GM18508 (cell line): ENCODE data around the gene NAA30.
"Not testable (repeated sequence)": the region's sequence is repeated elsewhere in the genome, so short reads cannot be mapped to it uniquely, and the experiment has no call there.

Experiments
- ATAC-seq: cut with Tn5 transposase; IDR thresholded peaks from one replicate; pipeline ENCODE4 v1.9.1; 2021; ENCODE audit warnings: moderate number of reproducible peaks; ENCODE audit not compliant: insufficient read depth, unreplicated experiment

Gene NAA30

DNA sequence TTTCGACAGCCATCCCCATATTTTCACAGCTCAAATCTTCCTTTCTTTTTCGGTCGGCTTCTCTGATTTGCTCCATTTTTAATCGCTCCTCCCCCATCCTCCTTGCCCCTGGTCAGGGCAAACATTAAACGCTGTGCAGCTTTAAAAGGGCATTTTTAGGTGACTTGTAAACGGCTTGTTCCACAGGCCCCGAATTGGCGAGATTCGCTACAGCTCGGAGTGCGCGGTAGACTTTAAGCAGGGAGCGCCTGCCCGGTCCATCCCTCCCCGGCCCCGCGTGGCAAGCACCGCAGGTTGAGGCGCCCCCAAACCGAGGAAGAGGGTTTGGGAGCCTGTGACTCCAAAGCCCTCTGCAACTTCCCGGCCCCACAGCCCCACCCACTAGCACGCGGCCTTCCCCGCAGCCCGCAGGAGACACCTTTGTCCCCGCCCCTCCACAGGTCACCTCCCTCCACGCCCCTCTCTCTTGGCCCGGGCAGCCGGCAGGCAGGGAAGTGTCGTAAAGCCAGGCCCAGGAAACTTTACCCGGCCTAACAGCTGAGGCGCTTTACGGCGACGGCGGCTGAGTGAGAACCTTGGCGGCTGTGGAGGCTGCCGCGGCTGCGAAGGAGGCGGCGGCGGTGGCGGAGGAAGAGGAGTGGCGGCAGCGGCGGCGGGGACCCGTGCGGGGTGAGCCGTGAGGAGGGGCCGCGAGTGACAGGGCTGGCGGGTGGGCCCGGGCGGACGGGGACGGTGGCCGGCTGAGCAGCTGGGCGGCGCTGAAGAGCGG lies at the start of gene NAA30:
TSS of gene NAA30 (plus strand) at position 550 of the 769 bp plus-strand sequence. CDS start 372 bp downstream, outside the sequence.
- ATAC-seq: peak; percentile 47

DNA sequence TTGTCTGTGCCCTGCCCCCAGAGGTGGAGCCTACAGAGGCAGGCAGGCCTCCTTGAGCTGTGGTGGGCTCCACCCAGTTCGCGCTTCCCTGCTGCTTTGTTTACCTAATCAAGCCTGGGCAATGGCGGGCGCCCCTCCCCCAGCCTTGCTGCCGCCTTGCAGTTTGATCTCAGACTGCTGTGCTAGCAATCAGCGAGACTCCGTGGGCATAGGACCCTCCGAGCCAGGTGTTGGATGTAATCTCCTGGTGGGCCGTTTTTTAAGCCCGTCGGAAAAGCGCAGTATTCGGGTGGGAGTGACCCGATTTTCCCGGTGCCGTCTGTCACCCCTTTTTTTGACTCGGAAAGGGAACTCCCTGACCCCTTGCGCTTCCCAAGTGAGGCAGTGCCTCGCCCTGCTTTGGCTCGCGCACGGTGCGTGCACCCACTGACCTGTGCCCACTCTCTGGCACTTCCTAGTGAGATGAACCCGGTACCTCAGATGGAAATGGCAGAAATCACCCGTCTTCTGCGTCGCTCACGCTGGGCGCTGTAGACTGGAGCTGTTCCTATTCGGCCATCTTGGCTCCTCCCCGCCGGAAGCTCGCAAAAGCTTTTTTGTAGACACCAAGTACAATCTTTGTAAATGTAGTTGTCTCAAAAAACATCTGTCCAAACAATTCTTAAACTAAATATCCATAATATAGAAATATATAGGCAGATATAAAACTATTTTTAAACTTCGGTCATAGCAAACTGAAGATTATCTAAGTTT lies 46.7 kb upstream of the NAA30 start:
- ATAC-seq: not testable (repeated sequence)

DNA sequence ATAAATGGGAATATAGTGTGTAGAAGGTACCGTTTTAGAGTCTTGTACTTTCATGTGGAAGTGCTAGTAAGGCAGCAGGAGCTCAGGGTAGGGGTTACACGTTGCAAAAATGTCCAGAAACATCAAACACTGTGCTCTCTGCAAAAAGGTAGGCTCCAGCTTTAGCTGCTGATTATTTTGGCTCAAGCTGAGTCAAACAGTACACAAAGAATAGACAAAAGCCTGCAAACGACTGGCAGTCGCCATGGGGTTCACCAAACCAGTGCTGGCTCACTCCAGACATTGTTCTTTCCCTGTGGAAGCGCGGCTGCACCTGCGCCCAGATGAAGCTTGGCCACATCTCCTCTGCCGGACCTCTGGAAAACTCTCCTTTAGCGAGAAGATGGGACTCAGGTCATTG lies 45.3 kb upstream of the NAA30 start:
- ATAC-seq: no peak

DNA sequence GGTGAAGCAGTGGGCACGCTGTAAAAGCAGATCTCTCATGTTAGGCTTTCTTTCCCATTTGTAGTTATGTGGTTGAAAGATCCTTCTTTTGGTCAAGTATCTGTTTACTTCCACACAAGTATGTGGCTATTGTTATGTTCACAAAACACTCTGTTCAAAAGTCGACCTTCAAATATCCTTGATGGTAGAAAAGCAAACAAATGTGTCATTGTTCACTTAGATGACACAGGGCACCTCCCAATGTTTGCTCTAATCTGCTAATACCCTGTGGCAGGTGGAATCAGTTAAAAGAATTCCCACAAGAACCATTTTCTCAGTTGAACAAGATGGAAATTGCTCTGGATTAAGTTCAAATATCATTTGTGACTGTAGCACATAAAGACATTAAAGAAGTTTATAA lies 43.6 kb upstream of the NAA30 start:
- no peak for ATAC-seq

DNA sequence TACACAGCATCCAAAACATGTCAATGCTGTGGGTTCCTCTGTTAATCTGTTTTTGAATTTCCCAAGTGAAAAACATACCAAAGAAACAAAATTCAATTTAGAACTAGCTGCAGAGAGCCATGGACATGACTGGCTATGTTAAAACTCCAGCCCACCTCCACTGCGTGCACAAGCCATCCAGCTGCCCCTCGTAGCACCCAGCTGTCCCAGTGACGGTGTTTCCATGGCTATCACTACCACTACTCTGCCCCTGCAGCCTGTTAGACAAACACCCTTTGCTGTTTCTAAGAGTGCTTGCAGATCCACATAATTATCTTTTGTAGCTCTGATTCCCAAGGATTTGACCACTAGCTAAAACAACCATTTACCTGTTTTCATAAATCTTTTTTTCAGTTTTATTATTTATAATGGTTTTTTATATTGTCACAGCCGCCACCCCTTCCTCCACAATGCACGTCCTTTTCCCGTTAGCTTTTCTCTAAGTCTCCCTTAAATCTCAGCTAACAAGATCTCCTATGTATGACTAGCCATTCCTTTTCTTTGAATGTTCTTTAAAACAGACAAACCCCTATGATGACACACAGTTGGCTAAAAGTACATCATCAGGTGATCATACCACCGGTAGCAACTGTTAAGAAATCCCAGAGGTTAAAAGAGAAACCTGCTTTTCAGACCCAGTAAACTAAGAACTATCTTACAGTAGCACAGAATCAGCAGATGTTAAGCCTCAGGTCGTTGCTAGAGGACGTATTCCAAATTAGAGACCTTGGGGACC lies 37.8 kb upstream of the NAA30 start:
- ATAC-seq: no peak

DNA sequence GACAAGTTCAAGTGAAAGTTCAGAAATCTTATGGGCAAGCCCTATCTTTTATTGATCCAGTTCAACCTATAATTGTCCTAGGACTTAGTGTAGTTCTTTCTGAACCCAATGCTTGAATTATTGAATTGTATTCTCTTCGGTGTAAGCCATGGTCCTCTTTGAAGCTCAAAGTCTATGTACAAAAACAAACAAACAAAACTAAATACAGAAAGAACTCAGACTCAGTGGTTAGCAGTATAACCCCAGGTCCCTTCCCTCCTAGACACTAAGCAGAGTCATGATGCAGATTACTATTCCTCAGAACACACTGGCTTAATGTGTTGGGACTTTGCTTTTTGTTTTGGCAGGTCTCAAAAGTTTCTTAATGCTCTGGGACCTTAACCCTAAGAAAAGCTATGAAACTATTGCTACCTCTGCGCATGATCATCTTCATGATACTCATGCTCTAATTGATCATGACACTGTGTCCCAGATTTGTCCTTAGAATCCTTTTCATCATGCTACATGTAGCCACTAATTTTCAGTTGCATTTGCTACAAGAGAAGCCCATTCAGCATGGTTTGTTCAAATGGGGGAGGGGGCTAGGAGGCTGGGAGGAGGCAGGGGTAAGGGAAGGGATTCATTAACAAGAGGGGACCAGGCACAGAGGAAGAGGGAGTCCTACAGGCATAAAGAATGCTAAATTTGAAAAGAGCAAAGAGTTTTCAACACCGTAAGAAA lies 35.1 kb upstream of the NAA30 start:
- ATAC-seq: no peak

DNA sequence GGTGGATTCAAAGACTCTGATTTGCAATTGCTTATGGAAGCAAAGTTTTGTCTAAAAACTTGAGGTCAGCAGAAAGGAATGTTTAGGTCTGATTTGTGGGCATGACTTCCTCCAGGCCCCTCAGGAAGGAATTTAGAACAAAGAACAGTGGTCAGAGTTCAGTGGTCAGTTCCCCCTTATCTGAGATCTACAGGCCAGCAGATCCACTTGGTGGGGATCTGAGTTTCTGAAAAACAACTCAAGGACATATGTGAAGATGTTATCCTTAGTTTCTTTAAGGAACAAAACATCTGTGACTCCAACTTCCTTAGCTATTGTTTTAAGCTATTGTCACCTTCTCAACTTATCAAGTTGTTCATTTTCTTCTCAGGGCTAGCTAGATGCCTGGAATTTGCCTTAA lies 28.0 kb upstream of the NAA30 start:
- ATAC-seq: no peak

DNA sequence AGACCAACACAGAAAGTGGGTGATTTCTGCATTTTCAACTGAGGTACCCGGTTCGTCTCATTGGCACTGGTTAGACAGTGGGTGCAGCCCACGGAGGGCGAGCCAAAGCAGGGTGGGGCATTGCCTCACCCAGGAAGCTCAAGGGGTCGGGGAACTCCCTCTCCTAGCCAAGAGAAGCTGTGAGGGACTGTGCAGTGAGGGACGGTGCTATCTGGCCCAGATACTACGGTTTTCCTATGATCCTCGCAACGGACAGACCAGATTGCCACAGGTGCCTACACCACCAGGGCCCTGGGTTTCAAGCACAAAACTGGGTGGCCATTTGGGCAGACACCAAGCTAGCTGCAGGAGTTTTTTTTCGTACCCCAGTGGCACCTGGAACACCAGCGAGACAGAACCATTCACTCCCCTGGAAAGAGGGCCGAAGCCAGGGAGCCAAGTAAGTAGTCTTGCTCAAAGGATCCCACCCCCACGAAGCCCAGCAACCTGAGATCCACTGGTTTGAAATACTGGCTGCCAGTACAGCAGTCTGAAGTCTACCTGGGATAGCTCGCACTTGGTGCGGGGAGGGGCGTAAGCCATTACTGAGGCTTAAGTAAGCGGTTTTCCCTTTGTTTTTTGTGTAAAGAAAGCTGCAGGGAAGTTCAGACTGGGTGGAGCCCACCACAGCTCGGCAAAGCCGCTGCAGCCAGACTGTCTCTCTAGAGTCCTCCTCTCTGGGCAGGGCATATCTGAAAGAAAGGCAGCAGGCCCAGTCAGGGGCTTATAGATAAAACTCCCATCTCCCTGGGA lies 25.5 kb upstream of the NAA30 start:
- ATAC-seq: no peak

DNA sequence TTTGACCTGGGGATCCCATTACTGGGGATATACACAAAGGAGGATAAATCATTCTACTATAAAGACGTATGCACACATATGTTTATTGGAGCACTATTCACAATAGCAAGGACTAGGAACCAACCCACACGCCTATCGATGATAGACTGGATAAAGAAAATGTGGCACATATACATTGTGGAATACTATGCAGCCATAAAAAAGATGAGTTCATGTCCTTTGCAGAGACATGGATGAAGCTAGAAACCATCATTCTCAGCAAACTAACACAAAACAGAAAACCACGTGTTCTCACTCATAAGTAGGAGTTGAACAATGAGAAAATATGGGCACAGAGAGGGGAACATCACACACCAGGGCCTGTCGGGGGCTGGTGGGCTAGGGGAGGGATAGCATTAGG lies 20.2 kb upstream of the NAA30 start:
- ATAC-seq: not testable (repeated sequence)

DNA sequence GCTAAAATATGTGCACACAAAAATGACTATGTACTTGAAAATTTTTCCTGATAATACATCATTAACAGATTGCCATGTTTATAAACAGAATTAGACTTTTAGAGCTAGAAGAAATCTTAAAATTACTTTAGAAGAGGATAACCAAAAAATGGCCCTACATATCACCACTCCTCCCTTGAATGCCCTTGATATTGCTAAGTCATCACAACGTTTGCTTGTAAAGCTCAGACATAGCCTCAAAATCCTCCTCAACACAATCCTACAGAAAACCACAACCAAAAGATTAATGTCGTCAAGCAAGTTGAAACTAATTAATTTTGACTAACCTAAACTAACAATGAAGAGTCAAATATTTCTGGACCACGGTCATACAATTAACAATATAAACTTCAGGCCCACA lies 19.4 kb upstream of the NAA30 start:
- ATAC-seq: no peak

DNA sequence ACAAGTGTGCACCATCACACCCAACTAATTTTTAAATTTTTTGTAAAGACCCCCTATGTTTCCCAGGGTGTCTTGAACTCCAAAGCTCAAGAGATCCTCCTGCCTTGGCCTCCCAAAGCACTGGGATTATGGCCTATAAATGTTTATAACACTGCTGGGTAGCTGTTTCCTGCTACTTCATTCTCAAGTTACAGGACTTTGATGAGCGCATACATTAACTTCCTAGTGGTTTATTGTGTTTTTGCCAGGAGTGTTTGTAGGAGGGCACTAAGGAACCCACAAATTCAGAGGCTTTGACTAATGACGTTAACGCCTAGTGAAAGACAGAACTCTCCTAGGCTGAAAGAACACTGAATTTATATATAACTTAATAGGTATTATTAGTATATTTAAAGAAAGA lies 15.2 kb upstream of the NAA30 start:
- no peak for ATAC-seq

DNA sequence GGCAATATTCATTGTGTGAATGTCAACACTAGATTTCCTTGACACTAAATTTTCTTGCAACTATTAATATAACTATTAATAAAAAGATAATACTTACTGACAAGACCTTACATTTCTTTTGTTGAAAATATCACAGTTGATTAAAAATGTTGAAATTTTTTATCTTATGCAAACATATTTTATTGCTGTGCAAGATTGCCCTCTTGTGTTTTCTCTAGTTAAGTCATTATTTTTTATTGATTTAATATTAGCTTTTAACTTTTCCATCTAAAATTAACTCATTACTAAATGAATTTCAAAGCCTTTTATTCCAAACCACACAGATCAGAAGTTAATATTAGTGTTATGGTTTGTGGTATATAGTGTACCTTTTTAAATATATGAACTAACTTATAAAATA lies 11.7 kb upstream of the NAA30 start:
- no peak for ATAC-seq

DNA sequence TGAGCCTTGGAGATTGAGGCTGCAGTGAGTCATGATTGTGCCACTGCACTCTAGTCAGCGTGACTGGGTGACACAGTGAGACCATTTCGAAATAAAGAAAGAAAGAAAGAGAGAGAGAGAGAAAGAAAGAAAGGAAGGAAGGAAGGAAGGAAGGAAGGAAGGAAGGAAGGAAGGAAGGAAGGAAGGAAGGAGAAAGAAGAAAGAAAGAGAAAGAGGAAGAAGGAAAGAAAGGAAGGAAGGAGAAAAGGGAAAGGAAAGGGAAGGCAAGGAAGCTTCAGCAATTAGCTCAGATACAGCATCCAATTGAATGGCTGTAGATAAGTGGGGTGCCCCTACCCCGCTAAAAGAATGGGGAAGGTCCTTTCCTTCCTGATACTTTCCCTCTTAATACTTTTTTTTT lies 9.5 kb upstream of the NAA30 start:
- ATAC-seq: no peak

DNA sequence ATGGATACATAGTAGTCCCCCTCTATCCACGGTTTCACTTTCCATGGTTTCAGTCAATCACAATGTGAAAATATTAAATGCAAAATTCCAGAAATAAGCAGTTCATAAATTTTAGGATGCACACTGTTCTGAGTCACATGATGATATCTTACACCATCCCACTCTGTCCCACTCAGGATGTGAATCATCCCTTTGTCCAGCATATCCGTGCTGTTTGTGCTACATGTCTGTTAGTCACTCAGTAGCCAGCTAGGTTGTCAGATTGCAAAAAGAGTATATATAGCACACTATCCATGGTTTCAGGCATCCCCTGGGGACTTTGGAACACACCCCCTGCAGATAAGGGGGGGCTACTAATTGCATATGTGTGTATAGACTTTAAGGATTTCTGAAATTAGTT lies 8.1 kb upstream of the NAA30 start:
- no peak for ATAC-seq

DNA sequence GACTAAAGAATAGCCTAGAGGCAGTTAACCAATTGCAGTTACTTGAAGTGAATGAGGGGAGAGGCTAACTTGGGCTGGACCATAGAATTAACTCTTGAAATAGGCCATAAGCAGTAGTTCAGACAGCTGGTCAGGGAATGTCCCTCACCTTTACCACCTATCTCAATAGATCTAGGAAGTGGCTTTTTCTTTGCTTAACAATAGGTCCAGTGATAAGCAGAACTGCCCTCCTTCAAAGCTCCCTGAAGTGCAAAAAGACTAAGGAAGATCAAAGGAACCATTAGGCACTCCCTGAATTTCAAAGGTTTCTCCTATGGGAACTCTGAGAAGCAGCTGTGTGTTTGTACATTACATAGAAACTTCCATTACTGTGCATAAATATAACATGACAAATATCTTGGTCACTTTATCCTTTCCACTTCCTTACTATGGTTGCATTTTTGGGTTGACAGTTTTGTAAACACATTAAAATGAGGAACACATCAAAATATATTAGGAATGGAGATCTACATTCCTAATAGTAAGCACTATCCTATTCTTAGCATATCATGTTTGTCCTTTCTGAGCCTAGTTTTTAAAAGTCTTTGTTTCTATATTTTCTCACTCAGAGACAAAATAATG lies 7.2 kb upstream of the NAA30 start:
- no peak for ATAC-seq

DNA sequence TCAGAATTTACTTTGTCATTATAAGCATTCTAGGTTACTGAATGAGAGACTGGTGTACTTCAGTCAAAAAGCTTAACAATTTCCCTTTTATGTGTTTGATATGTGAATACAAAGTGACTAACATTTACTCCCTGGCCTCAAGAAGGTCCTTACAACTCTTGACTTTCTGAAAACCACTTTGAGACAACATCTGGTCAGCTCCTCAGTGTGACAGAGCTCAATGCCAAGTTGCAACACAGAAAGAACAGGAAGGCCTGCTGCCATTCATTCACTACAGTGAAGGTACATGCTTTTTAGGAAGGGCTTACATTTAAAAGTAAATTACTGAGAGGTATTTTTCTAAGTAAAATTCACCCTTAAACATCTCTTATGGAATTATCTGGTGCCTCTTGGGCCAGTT lies 2.3 kb upstream of the NAA30 start:
- ATAC-seq: no peak

DNA sequence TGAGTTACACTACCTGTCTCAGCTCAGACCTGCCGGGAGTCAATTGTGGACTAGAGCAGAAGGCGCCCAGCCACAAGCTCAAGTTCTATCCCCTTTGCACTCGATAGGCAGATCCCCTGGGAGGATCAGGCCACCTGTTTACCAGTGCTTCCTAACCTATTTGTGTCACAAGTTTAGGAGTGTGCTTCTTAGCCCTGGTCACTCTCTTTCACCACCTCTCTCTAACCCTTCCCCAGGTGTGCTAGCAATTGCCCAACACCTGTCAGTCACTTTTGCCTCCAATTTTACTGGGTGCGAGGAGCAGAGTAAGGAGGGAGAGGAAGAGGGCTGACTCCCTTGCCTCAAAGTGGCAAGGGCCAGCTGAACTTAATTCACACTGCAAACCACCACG lies 745 bp upstream of the NAA30 start:
- peak; percentile 0 for ATAC-seq

DNA sequence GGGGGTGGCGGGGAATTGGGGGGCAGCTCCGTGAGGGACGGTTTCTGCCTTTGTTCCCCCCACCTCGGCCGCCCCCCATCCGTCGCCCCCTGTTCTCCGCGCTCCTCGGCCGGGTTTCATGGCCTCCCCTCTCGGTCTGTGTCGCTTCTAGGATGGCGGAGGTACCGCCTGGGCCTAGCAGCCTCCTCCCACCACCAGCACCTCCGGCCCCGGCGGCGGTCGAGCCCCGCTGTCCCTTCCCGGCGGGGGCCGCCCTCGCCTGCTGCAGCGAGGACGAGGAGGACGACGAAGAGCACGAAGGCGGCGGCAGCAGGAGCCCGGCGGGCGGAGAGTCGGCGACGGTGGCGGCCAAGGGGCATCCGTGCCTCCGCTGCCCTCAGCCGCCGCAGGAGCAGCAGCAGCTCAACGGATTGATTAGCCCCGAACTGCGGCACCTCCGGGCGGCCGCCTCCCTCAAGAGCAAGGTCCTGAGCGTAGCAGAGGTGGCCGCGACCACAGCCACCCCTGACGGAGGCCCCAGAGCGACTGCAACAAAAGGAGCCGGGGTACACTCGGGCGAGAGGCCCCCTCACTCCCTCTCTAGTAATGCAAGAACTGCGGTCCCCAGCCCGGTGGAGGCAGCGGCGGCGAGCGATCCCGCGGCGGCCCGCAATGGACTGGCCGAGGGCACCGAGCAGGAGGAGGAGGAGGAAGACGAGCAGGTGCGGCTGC lies 575 bp downstream of the NAA30 start:
- peak; percentile 27 for ATAC-seq
